Measurements from ENCODE around the gene ZNF385C. TPM values are rescaled to one million over a fixed set of nuclear protein-coding genes. Genes with fewer than 3 reads are reported as not detected.

The ZNF385C gene
- total RNA-seq, 1 experiment from 2014 or later: 1.7 TPM

DNA sequence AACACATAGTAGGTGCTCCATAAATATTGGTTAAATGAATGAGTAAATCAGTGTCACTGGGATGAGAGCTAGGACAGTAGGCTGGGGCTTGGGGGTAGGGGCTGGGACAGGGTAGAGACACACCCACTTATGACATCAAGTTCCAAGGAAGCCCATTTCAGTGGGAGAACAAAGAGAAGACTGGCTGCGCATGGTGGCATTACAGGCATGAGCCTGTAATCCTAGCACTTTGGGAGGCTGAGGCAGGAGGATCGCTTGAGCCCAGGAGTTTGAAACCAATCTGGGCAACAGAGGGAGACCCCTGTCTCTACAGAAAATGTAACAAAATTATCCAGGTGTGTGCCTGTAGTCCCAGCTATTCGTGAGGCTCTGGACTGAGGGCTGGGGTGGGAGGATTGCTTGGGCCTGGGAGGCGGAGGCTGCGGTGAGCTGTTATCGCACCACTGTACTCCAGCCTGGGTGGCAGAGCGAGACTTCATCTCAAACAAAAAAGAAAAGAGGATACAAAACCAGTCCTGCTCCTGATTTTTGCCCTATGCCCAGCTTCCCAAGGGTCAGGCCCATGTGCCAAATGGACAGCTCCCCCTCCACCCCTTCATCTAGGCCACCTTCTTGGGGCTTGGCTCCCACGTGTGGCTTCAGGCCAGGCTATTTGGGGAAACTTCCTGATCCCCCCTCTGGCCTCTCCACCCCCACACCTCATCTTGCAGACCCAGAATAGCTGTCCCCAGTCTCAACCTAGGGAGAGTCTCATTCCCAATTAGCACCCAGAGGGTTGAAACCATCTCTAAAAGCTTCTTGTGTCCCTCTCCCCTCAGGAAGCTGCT lies 7.1 kb downstream of the ZNF385C start:
- H3K36me3 ChIP-seq (ENCODE audit: low read depth): no peaks in the 10 kb centered on the region
- ChIA-PET POLR2A (ENCODE audit: unreplicated experiment) (no interaction called here), CTCF (no interaction called here)
- DNase-seq: no peak
- no TSS peak for BruUV-seq (replicated peaks)
- TF ChIP-seq CTCF (conservative IDR thresholded peaks at IDR 0.05): no peak
- no peak for TF ChIP-seq EZH2 (IDR thresholded peaks at IDR 0.05; ENCODE audit: low read depth)
- intact Hi-C loops (cut with micrococcal nuclease; ENCODE audit: unreplicated experiment): no loop called here
- peaks cover 11% of the 10 kb centered on the region; the same call in 1 of the 2 replicates for H3F3A ChIP-seq (ENCODE audit: insufficient read depth, low read depth)
- H3K4me1 ChIP-seq (replicated peaks; ENCODE audit: insufficient read depth): no peaks in the 10 kb centered on the region
- no peaks in the 10 kb centered on the region for H3K79me2 ChIP-seq (ENCODE audit: low read depth)
- no peaks in the 10 kb centered on the region for H3K9me2 ChIP-seq (ENCODE audit: insufficient read depth)
- H4K20me1 ChIP-seq (ENCODE audit: insufficient read depth): no peaks in the 10 kb centered on the region
- H3K9me3 ChIP-seq (ENCODE audit: insufficient read depth, low read depth): no peaks in the 10 kb centered on the region
- H3K4me2 ChIP-seq: no peak overlapping the region
- no peak overlapping the region for H2AFZ ChIP-seq
- no peak overlapping the region for H3K27ac ChIP-seq
- H3K27me3 ChIP-seq (ENCODE audit: insufficient read depth, low read depth): no peaks in the 10 kb centered on the region
- no peak overlapping the region for H3K4me3 ChIP-seq

GRCh38 chr17:42088736-42089135 lies 9.5 kb downstream of the ZNF385C start:
- TF ChIP-seq EZH2 (IDR thresholded peaks at IDR 0.05; ENCODE audit: low read depth) (no peak), CTCF (conservative IDR thresholded peaks at IDR 0.05) (no peak)
- no peak overlapping the region for H3K27ac ChIP-seq
- no peaks in the 10 kb centered on the region for H3K9me3 ChIP-seq (ENCODE audit: insufficient read depth, low read depth)
- H3K27me3 ChIP-seq (ENCODE audit: insufficient read depth, low read depth): no peaks in the 10 kb centered on the region
- H3K4me1 ChIP-seq (replicated peaks; ENCODE audit: insufficient read depth): no peaks in the 10 kb centered on the region
- H3K79me2 ChIP-seq (ENCODE audit: low read depth): no peaks in the 10 kb centered on the region
- H3K36me3 ChIP-seq (ENCODE audit: low read depth): no peaks in the 10 kb centered on the region
- no peak for DNase-seq
- CTCF ChIA-PET: no interaction called here
- no peaks in the 10 kb centered on the region for H4K20me1 ChIP-seq (ENCODE audit: insufficient read depth)
- H3F3A ChIP-seq (ENCODE audit: insufficient read depth, low read depth): peaks cover 11% of the 10 kb centered on the region; the same call in 1 of the 2 replicates
- BruUV-seq (replicated peaks): no TSS peak
- no peak overlapping the region for H2AFZ ChIP-seq
- intact Hi-C loops (cut with micrococcal nuclease; ENCODE audit: unreplicated experiment): no loop called here
- H3K4me2 ChIP-seq: no peak overlapping the region
- no peaks in the 10 kb centered on the region for H3K9me2 ChIP-seq (ENCODE audit: insufficient read depth)
- no peak overlapping the region for H3K4me3 ChIP-seq
- POLR2A ChIA-PET (ENCODE audit: unreplicated experiment): interaction anchor here (0.5 kb wide), 1 partner anchor 241 kb away, joined by 4 read pairs; no protein-coding TSS in a partner anchor

DNA sequence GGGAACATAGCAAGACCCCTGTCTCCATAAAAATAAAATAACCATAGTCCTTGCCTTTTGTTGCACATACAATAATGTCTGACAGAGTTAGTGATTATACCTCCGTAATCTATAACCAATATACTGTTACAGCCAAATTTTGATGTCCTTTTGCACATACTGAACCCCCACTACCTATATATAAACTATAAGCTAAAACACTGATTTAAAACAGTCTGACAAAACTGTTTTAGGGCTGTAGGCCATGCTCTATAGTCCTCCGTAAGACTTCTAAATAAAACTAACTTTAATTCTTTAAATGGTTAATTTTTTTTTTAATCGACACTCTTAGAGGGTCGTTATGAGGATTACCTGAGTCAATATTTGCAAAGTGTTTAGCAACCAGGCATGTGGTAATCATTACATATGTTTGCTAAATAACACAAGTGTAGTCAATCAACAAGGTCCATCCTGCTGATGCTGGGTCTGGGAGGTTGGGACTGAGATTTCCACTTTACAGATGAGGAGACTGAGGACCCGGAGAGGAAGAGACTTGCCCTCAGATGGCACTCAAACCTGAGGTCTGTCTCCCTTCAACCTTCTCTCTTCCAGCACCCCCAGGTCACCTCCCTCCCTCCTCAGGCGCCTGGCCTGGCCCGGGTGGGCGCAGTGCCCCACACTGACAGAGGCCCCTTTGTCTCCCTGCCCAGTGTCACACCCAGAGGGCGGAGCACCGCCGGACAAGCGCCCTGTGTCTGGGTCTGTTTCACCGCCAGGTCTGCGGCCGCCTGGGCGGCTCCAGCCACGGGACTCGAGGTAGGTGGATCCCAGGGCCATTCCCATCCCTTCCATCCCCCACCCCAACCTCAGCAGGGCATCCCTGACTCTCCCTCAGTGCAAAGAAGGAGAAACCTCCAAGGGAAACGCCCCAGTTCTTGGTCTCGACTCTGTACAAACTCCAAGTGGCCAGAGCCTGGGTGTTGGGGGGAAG lies 10.3 kb downstream of the ZNF385C start:
- CTCF ChIA-PET: no interaction called here
- Histone ChIP-seq H3K4me2 (no peak overlapping the region), H3K9me2 (ENCODE audit: insufficient read depth) (no peaks in the 10 kb centered on the region), H2AFZ (no peak overlapping the region), H4K20me1 (ENCODE audit: insufficient read depth) (no peaks in the 10 kb centered on the region), H3F3A (ENCODE audit: insufficient read depth, low read depth) (peaks cover 11% of the 10 kb centered on the region; the same call in 1 of the 2 replicates), H3K9me3 (ENCODE audit: insufficient read depth, low read depth) (no peaks in the 10 kb centered on the region), H3K27ac (no peak overlapping the region), H3K27me3 (ENCODE audit: insufficient read depth, low read depth) (no peaks in the 10 kb centered on the region), H3K4me3 (no peak overlapping the region), H3K36me3 (ENCODE audit: low read depth) (no peaks in the 10 kb centered on the region), H3K4me1 (replicated peaks; ENCODE audit: insufficient read depth) (no peaks in the 10 kb centered on the region), H3K79me2 (ENCODE audit: low read depth) (no peaks in the 10 kb centered on the region)
- intact Hi-C loops (cut with micrococcal nuclease; ENCODE audit: unreplicated experiment): no loop called here
- DNase-seq: no peak
- BruUV-seq (replicated peaks): no TSS peak
- no peak for TF ChIP-seq EZH2 (IDR thresholded peaks at IDR 0.05; ENCODE audit: low read depth)
- POLR2A ChIA-PET (ENCODE audit: unreplicated experiment): interaction anchor here (0.5 kb wide), 1 partner anchor 241 kb away, joined by 4 read pairs; no protein-coding TSS in a partner anchor

All from PC-9 (cell line).